K562 (cell line): ENCODE data around the gene PRLH. TPM values are rescaled to one million over a fixed set of nuclear protein-coding genes. Genes with fewer than 3 reads are reported as not detected.

Source experiments
- ATAC-seq: fragments of 200-7000 bp; cut with Tn5 transposase; 3 replicates; pipeline ENCODE4 v1.9.1; 2020; ENCODE audit warnings: moderate library complexity
- BruUV-seq: library from RNA; stranded (reverse); fragments of 400-500 nt; replicated peaks from 2 replicates; lab custom pipeline; 2021; lab: Mats Ljungman, UMichigan
- CTCF ChIA-PET: fragments of 300-600 bp; formaldehyde crosslinking; extraction: SDS; loops from one replicate; lab custom pipeline; 2021; ENCODE audit warnings: low intra/inter-chr PET ratio; lab: Yijun Ruan, JAX
- POLR2A ChIA-PET: fragments of 300-600, 350-650 bp; sonication (Branson Sonifier 250); formaldehyde crosslinking; extraction: SDS; loops from one replicate; lab custom pipeline; 2021; ENCODE audit warnings: antibody characterized with exemption, inconsistent platforms; lab: Yijun Ruan, JAX
- DNase-seq, 4 experiments: peaks; one replicate each; pipeline versions ENCODE4 v3.0.0 to v3.0.0-alpha.2; 2011 to 2018; ENCODE audit warnings: low spot score in 3 of 4, mixed read lengths in 3 of 4; ENCODE audit errors: extremely low read depth in 1 of 4
- FAIRE-seq: peaks from 2 replicates; lab custom pipeline; 2011; peaks lifted over from hg19 to GRCh38; lab: Jason Lieb, UNC
- H2AFZ ChIP-seq: 2 replicates; pipeline ENCODE4 v1.6.0; 2011; ENCODE audit warnings: low read depth, low read length, control low read depth, inconsistent platforms
- H3K27ac ChIP-seq: fragments of 200-600 bp; 3 replicates; pipeline ENCODE4 v1.8.0; 2011; ENCODE audit warnings: low read depth, mild to moderate bottlenecking, control low read depth, inconsistent platforms, low read length, moderate library complexity, mixed read lengths; ENCODE audit errors: extremely low read depth
- H3K27me3 ChIP-seq, 2 experiments: fragments of 300-600 bp in 1 of 2; 2 replicates in 1 of 2; 3 replicates in 1 of 2; pipeline versions ENCODE4 v1.6.0 to v1.8.0; 2011; ENCODE audit warnings: inconsistent platforms in 2 of 2, low read length in 2 of 2, mild to moderate bottlenecking in 1 of 2, mixed read lengths in 1 of 2, moderate library complexity in 1 of 2; ENCODE audit not compliant: control insufficient read depth in 2 of 2, insufficient read depth in 2 of 2
- H3K36me3 ChIP-seq: fragments of 300-600 bp; 3 replicates; pipeline ENCODE4 v1.8.0; 2011; ENCODE audit warnings: mild to moderate bottlenecking, low read length, inconsistent platforms; ENCODE audit not compliant: control insufficient read depth, insufficient read depth
- H3K4me1 ChIP-seq, 2 experiments: fragments of 200-600 bp in 1 of 2; replicated peaks in 1 of 2; 2 replicates in 1 of 2; 3 replicates in 1 of 2; pipeline versions ENCODE4 v1.5.1 to v1.8.0; 2011; ENCODE audit warnings: inconsistent platforms in 2 of 2, low read length in 2 of 2, mild to moderate bottlenecking in 1 of 2, mixed read lengths in 1 of 2, moderate library complexity in 1 of 2; ENCODE audit not compliant: control insufficient read depth in 2 of 2, insufficient read depth in 2 of 2
- H3K4me2 ChIP-seq: 2 replicates; pipeline ENCODE4 v1.6.1; 2011; ENCODE audit warnings: low read length, control low read depth, inconsistent platforms, mixed read lengths; ENCODE audit not compliant: insufficient read depth
- H3K4me3 ChIP-seq: fragments of 200-600 bp; sonication (generic), shearing (Covaris generic); 2 replicates; pipeline ENCODE4 v1.5.1; 2016; ENCODE audit warnings: control low read depth, inconsistent platforms
- H3K79me2 ChIP-seq: fragments of 200-600 bp; 3 replicates; pipeline ENCODE4 v1.8.0; 2011; ENCODE audit warnings: low read length, inconsistent platforms; ENCODE audit not compliant: control insufficient read depth, insufficient read depth
- H3K9ac ChIP-seq, 2 experiments: 2 replicates each; pipeline versions ENCODE4 v1.6.0 to v1.6.1; 2011; ENCODE audit warnings: low read depth in 2 of 2, low read length in 2 of 2, control low read depth in 1 of 2, inconsistent platforms in 1 of 2, mild to moderate bottlenecking in 1 of 2, mixed read lengths in 1 of 2; ENCODE audit not compliant: insufficient read depth in 1 of 2
- H3K9me1 ChIP-seq: one replicate; pipeline ENCODE4 v1.6.0; 2011; ENCODE audit warnings: inconsistent platforms, mild to moderate bottlenecking, low read length, moderate library complexity; ENCODE audit not compliant: control insufficient read depth, insufficient read depth
- H3K9me3 ChIP-seq: replicated peaks from 2 replicates; pipeline ENCODE4 v1.5.1; 2011; ENCODE audit warnings: low read depth, low read length, inconsistent platforms; ENCODE audit not compliant: control insufficient read depth, insufficient read depth
- H4K20me1 ChIP-seq: replicated peaks from 2 replicates; pipeline ENCODE4 v1.6.1; 2011; ENCODE audit warnings: low read length, inconsistent platforms, mixed read lengths; ENCODE audit not compliant: control insufficient read depth, insufficient read depth
- CEBPZ ChIP-seq: fragments of 150-350 bp; IDR thresholded peaks from 2 replicates; pipeline ENCODE4 v1.6.1; 2014; ENCODE audit warnings: low read depth, mild to moderate bottlenecking, low read length, borderline replicate concordance
- KDM4B ChIP-seq, 2 experiments: fragments of 450-650 bp in 1 of 2; sonication (generic) in 1 of 2; IDR thresholded peaks; 2 replicates each; pipeline ENCODE4 v1.6.1; 2016 to 2017; ENCODE audit warnings: borderline replicate concordance in 2 of 2, antibody characterized with exemption in 1 of 2, low read depth in 1 of 2, mild to moderate bottlenecking in 1 of 2
- NRF1 ChIP-seq, 2 experiments: fragments of 450-650 bp; IDR thresholded peaks in 1 of 2; conservative IDR thresholded peaks in 1 of 2; 2 replicates each; pipeline ENCODE4 v1.6.1; 2014; ENCODE audit warnings: mild to moderate bottlenecking in 2 of 2
- TCF7 ChIP-seq: sonication (generic); IDR thresholded peaks from 2 replicates; pipeline ENCODE4 v1.6.1; 2016; ENCODE audit warnings: antibody characterized with exemption, borderline replicate concordance
- ZEB2 ChIP-seq: fragments of 450-650 bp; IDR thresholded peaks from 2 replicates; pipeline ENCODE4 v1.6.1; 2016
- WGBS: fragments of 100-300 bp; shearing (Covaris generic); methylation state at CpG from one replicate; pipeline ENCODE4 v1.1.6; 2016; ENCODE audit warnings: low coverage, mixed read lengths; ENCODE audit not compliant: insufficient coverage; ENCODE audit errors: missing lambda C conversion rate; 5-methylcytosine and 5-hydroxymethylcytosine counted together
- in situ Hi-C: fragments of 300-500 bp; cut with MboI; formaldehyde crosslinking; loops from 4 replicates; pipeline ENCODE4 v1.15.0; 2018; ENCODE audit warnings: inconsistent platforms, mixed read lengths
- intact Hi-C: fragments of 100-400 bp; cut with micrococcal nuclease; formaldehyde crosslinking; loops from 2 replicates; pipeline ENCODE4 v1.14.2; 2022
- polyA plus RNA-seq, 8 experiments: library from polyadenylated mRNA; depleted of rRNA in 4 of 8; stranded (reverse) in 5 of 8; unstranded in 3 of 8; fragments of >200 nt; fragmentation: Nextera tagmentation in 2 of 8; fragmentation: Illumina TruSeq in 1 of 8; extraction: Ambion mirVana in 2 of 8; extraction: Trizol in 1 of 8; gene quantifications; 2 replicates each; pipeline versions ENCODE4 v1.2.1 to v1.2.3, GENCODE V29; 2011 to 2014; ENCODE audit warnings: inconsistent platforms in 1 of 8, missing spikeins in 1 of 8
- total RNA-seq, 7 experiments: library from RNA; depleted of rRNA in 6 of 7; stranded (reverse); fragments of >200 nt in 6 of 7; fragmentation: Illumina TruSeq in 2 of 7; extraction: Trizol in 2 of 7; gene quantifications; 2 replicates each; pipeline versions ENCODE4 v1.2.1 to v1.2.3, GENCODE V29; 2011 to 2021; ENCODE audit warnings: low replicate concordance in 1 of 7

PRLH gene
- total and polyA plus RNA-seq, 9 of the 15 experiments (the other 6 are each of a cell fraction or from before 2014, with no cell fraction given) = not detected

GRCh38 chr2:237598468-237599208, 32.3 kb downstream of the PRLH start:
- no peaks in the 10 kb centered on the region for H3K9me1 ChIP-seq
- no peak overlapping the region for H3K4me3 ChIP-seq
- H3K27ac ChIP-seq = no peak overlapping the region
- CTCF ChIA-PET = no interaction called here
- TF ChIP-seq NRF1 (conservative IDR thresholded peaks at IDR 0.05 in 1 of 2, IDR thresholded peaks at IDR 0.05 in 1 of 2) (no peak), ZEB2 (no peak), KDM4B (IDR thresholded peaks at IDR 0.05; ENCODE audit: borderline replicate concordance in 2 of 2, low read depth in 1 of 2) (no peak), TCF7 (no peak), CEBPZ (no peak)
- peaks cover 0 to 4% of the 10 kb centered on the region in 2 experiments; a peak in 1 of 5 replicates for H3K4me1 ChIP-seq
- intact Hi-C loops = no loop called here
- H3K4me2 ChIP-seq = no peak overlapping the region
- in situ Hi-C loops = no loop called here
- BruUV-seq = no TSS peak
- H2AFZ ChIP-seq = no peak overlapping the region
- POLR2A ChIA-PET = interaction anchor here (0.6 kb wide), 1 partner anchor 65 kb away, joined by 3 read pairs; no protein-coding TSS in a partner anchor
- no peaks in the 10 kb centered on the region for H3K9me3 ChIP-seq
- H3K36me3 ChIP-seq = no peaks in the 10 kb centered on the region
- peaks cover 6% of the 10 kb centered on the region; the same call in 1 of the 2 replicates for H4K20me1 ChIP-seq
- DNase-seq (no peak), FAIRE-seq (no peak), ATAC-seq (no peak)
- no peaks in the 10 kb centered on the region for H3K79me2 ChIP-seq
- peaks cover 13 to 78% of the 10 kb centered on the region in 2 experiments; a peak in 4 of 5 replicates for H3K27me3 ChIP-seq
- H3K9ac ChIP-seq = no peak overlapping the region
- 0% methylated on average over 14 of the region's 14 CpGs for WGBS
